ENCODE data around the gene UBALD2. TPM values are rescaled to one million over a fixed set of nuclear protein-coding genes. Genes with fewer than 3 reads are reported as not detected.
"Not testable (repeated sequence)": the region's sequence is repeated elsewhere in the genome, so short reads cannot be mapped to it uniquely, and the experiment has no call there.

Gene UBALD2
- total RNA-seq, 4 donors from 2014 or later: 9.1 to 16.2 (median 12.4) TPM

DNA sequence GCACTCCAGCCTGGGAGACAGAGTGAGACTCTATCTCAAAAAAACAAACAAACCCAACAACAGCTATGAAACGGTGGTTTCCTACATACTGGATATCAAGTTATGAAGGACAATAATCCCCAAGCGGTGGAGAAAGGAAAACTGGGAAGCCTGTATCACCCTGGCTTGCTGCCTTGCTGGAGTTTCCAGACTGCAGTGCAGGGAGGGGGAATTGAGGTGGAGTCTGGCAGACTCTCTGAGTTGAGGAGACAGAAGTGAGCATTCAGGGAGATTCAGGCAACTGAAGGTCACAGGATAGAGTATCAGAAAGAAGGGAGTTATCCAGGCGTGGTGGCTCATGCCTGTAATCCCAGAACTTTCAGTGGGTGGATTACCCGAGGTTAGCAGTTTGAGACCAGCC lies 31.0 kb downstream of the UBALD2 start:
- no peak for TF ChIP-seq POLR2A (IDR thresholded peaks at IDR 0.05; ENCODE audit: low read depth)
- TF ChIP-seq EP300 (IDR thresholded peaks at IDR 0.05): no peak
- no peak for TF ChIP-seq POLR2AphosphoS5 (IDR thresholded peaks at IDR 0.05)
- TF ChIP-seq, protein P1, sequence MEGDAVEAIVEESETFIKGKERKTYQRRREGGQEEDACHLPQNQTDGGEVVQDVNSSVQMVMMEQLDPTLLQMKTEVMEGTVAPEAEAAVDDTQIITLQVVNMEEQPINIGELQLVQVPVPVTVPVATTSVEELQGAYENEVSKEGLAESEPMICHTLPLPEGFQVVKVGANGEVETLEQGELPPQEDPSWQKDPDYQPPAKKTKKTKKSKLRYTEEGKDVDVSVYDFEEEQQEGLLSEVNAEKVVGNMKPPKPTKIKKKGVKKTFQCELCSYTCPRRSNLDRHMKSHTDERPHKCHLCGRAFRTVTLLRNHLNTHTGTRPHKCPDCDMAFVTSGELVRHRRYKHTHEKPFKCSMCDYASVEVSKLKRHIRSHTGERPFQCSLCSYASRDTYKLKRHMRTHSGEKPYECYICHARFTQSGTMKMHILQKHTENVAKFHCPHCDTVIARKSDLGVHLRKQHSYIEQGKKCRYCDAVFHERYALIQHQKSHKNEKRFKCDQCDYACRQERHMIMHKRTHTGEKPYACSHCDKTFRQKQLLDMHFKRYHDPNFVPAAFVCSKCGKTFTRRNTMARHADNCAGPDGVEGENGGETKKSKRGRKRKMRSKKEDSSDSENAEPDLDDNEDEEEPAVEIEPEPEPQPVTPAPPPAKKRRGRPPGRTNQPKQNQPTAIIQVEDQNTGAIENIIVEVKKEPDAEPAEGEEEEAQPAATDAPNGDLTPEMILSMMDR (IDR thresholded peaks at IDR 0.05): no peak
- Histone ChIP-seq H3K4me3 (no peak overlapping the region), H3K27ac (replicated peaks in 1 of 4) (no peak overlapping the region), H3K4me1 (peaks cover 0 to 7% (median 2%) of the 10 kb centered on the region in 4 donors), H3K9me3 (no peaks in the 10 kb centered on the region), H3K27me3 (no peaks in the 10 kb centered on the region), H3K36me3 (peaks cover 0 to 16% (median 9%) of the 10 kb centered on the region in 4 donors)
- DNase-seq (ENCODE audit: extremely low spot score): no peak
- intact Hi-C loops (cut with DNase I): no loop called here
- WGBS: 47% methylated on average over 4 of the region's 4 CpGs

DNA sequence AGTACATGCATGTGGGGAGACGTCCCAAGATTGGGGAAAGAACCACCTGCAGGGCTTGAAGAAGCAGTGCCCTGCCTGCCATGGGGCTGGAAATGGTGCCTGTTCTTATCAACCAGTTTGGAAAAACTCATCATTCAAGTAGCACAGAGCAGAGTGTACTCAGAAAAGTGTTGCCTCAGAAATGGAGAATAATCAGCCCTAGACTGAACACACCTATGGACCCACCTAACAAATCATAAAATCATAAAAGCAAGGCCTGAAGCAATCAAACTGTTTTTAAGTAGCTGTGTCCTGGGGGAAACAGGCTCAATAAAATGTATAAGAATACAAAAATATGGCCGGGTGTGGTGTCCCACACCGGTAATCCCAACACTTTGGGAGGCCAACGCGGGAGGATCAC lies 31.7 kb downstream of the UBALD2 start:
- Histone ChIP-seq H3K4me3 (no peak overlapping the region), H3K9me3 (no peaks in the 10 kb centered on the region), H3K4me1 (peaks cover 0 to 7% (median 2%) of the 10 kb centered on the region in 4 donors), H3K27me3 (no peaks in the 10 kb centered on the region), H3K36me3 (peaks cover 0 to 15% (median 4%) of the 10 kb centered on the region in 4 donors), H3K27ac (replicated peaks in 1 of 4) (no peak overlapping the region)
- TF ChIP-seq POLR2AphosphoS5 (IDR thresholded peaks at IDR 0.05) (no peak), EP300 (IDR thresholded peaks at IDR 0.05) (no peak)
- TF ChIP-seq, protein P1 (IDR thresholded peaks at IDR 0.05): no peak
- intact Hi-C loops (cut with DNase I): no loop called here
- DNase-seq (ENCODE audit: extremely low spot score): no peak
- WGBS: 97% methylated on average over 5 of the region's 5 CpGs

DNA sequence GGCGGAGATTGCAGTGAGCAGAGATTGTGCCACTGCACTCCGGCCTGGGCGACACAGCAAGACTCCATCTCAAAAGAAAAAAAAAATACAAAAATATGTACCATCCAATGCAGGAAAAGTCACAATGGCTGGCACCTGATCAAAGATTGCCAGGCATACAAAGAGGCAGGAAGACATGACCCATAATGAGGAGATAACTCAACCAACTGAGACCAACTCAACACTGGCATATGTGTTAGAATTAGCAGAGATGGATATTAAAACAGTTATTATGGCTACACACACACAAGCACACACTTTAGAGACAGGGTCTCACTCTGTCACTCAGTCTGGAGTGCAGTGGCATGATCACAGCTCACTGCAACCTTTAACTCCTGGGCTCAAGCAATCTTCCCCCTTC lies 32.3 kb downstream of the UBALD2 start:
- intact Hi-C loops (cut with DNase I): no loop called here
- Histone ChIP-seq H3K27ac (replicated peaks in 1 of 4) (no peak overlapping the region), H3K36me3 (peaks cover 0 to 12% (median 2%) of the 10 kb centered on the region in 4 donors), H3K4me3 (no peak overlapping the region), H3K27me3 (no peaks in the 10 kb centered on the region), H3K9me3 (no peaks in the 10 kb centered on the region), H3K4me1 (peaks cover 0 to 7% (median 2%) of the 10 kb centered on the region in 4 donors)
- TF ChIP-seq POLR2AphosphoS5 (IDR thresholded peaks at IDR 0.05): no peak
- TF ChIP-seq POLR2A (IDR thresholded peaks at IDR 0.05; ENCODE audit: low read depth): no peak
- no peak for TF ChIP-seq EP300 (IDR thresholded peaks at IDR 0.05)
- TF ChIP-seq, protein P1 (IDR thresholded peaks at IDR 0.05): no peak
- DNase-seq (ENCODE audit: extremely low spot score): no peak
- WGBS: 90% methylated on average over 3 of the region's 3 CpGs

DNA sequence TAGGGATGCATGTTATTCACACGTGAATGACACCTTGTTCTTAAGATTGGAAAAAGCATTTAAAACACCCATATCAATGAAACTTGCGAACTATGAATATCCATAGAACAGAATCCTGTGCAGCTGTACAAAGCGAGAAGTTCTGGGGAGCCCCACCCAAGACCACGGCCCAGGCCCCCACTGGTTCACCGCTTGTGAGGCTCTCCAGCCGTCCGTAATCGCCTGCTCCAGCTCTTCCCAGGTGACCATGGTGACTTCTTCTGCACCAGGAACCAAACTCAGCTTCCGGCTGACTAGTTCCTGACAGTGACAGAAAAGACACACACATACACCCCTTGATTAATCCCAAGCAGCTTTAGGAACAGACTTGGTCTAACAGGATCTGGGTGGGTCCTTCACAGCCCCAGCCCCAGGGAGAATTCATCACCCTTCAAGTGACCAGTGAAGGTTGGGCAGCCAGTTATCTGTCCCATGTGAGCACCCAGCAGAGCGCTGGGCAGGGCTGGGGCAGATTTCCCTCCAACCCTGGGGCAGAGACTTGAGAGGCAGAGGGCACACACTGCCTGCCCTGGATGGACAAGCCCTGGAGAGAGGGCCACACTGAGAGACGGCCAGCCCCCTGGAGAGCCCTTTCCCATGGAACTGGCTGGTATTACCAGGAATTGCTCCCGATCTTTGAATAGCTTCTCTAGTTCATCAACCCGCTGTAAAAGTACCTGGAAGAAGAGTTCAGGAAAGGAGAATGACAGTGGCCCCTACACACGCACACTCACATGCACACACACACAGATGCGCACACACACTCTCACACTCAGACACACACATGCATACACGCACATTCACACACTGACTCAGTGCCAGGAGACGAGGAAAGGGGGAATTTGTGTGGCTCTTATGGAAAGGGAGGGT lies 39.3 kb downstream of the UBALD2 start:
- DNase-seq (ENCODE audit: extremely low spot score): no peak
- no peaks in the 10 kb centered on the region for H3K4me1 ChIP-seq
- intact Hi-C loops (cut with DNase I): loop anchor here (2.0 to 10.0 kb wide), 2 partner anchors 94 to 200 kb away; partner anchors contain the start of gene RHBDF2

DNA sequence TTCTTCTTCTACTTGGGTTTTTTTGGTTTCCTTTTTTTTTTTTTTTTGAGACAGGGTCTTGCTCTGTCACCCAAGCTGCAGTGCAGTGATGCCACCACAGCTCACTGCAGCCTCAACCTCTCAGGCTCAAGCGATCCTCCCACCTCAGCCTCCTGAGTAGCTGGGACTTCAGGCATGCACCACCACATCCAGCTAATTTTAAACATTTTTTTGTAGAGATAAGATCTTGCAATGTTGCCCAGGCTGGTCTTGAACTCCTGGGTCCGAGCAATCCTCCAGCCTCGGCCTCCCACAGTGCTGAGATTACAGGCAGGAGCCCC lies 39.9 kb downstream of the UBALD2 start:
- intact Hi-C loops (cut with DNase I): loop anchor here (2.0 to 10.0 kb wide), 2 partner anchors 94 to 200 kb away; partner anchors contain the start of gene RHBDF2
- not testable (repeated sequence) for H3K4me1 ChIP-seq; H3K4me3 ChIP-seq; H3K9me3 ChIP-seq; H3K27me3 ChIP-seq; H3K27ac ChIP-seq (replicated peaks in 1 of 4); DNase-seq (ENCODE audit: extremely low spot score)
- peaks cover 0 to 33% (median 20%) of the 10 kb centered on the region in 4 donors for H3K36me3 ChIP-seq
- 95% methylated on average over 3 of the region's 3 CpGs for WGBS

More for the DNA sequence above, 39.3 kb downstream of the UBALD2 start:
- H3K27me3 ChIP-seq: no peaks in the 10 kb centered on the region
- peaks cover 0 to 27% (median 18%) of the 10 kb centered on the region in 4 donors for H3K36me3 ChIP-seq
- no peaks in the 10 kb centered on the region for H3K9me3 ChIP-seq
- H3K27ac ChIP-seq (replicated peaks in 1 of 4): no peak overlapping the region
- WGBS: 90% methylated on average over 16 of the region's 17 CpGs
- TF ChIP-seq EP300 (IDR thresholded peaks at IDR 0.05): no peak
- no peak for TF ChIP-seq POLR2AphosphoS5 (IDR thresholded peaks at IDR 0.05)
- TF ChIP-seq POLR2A (IDR thresholded peaks at IDR 0.05; ENCODE audit: low read depth): no peak
- TF ChIP-seq, protein P1 (IDR thresholded peaks at IDR 0.05): no peak
- H3K4me3 ChIP-seq: no peak overlapping the region
